Right lobe of liver (tissue), 4 donors: ENCODE measurements around the gene RALB.

Experiments
- POLR2A ChIP-seq: fragments of 450-650 bp; IDR thresholded peaks from one replicate; pipeline ENCODE4 v1.6.1; 2017; ENCODE audit warnings: antibody characterized with exemption, mild to moderate bottlenecking
- TF ChIP-seq, protein P1 (sequence below), 4 donors: fragments of 200-600 bp in 3 of 4; fragments of 450-650 bp in 1 of 4; IDR thresholded peaks; one replicate each; pipeline versions ENCODE4 v1.5.1 to v1.8.0; 2016 to 2022; ENCODE audit warnings: antibody characterized with exemption in 4 of 4, mild to moderate bottlenecking in 2 of 4
- donor health status: DM: no; HTN: no; CAD: no.
- donor health status: DM: no; HTN: no; CAD: no.
- donor health status: DM: no; HTN: yes; CAD: no.

- TF ChIP-seq, protein P1, sequence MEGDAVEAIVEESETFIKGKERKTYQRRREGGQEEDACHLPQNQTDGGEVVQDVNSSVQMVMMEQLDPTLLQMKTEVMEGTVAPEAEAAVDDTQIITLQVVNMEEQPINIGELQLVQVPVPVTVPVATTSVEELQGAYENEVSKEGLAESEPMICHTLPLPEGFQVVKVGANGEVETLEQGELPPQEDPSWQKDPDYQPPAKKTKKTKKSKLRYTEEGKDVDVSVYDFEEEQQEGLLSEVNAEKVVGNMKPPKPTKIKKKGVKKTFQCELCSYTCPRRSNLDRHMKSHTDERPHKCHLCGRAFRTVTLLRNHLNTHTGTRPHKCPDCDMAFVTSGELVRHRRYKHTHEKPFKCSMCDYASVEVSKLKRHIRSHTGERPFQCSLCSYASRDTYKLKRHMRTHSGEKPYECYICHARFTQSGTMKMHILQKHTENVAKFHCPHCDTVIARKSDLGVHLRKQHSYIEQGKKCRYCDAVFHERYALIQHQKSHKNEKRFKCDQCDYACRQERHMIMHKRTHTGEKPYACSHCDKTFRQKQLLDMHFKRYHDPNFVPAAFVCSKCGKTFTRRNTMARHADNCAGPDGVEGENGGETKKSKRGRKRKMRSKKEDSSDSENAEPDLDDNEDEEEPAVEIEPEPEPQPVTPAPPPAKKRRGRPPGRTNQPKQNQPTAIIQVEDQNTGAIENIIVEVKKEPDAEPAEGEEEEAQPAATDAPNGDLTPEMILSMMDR (IDR thresholded peaks at IDR 0.05) = no peak
- TF ChIP-seq POLR2A = no peak
Measured at GRCh38 chr2:120285056-120285455, 32.4 kb downstream of the RALB start.
